ENCODE results near the gene BLVRA. TPM values are rescaled to one million over a fixed set of nuclear protein-coding genes. Genes with fewer than 3 reads are reported as not detected.

BLVRA gene, protein sequence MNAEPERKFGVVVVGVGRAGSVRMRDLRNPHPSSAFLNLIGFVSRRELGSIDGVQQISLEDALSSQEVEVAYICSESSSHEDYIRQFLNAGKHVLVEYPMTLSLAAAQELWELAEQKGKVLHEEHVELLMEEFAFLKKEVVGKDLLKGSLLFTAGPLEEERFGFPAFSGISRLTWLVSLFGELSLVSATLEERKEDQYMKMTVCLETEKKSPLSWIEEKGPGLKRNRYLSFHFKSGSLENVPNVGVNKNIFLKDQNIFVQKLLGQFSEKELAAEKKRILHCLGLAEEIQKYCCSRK
- total RNA-seq = 70.1 and 72.9 TPM in 2 replicates

DNA sequence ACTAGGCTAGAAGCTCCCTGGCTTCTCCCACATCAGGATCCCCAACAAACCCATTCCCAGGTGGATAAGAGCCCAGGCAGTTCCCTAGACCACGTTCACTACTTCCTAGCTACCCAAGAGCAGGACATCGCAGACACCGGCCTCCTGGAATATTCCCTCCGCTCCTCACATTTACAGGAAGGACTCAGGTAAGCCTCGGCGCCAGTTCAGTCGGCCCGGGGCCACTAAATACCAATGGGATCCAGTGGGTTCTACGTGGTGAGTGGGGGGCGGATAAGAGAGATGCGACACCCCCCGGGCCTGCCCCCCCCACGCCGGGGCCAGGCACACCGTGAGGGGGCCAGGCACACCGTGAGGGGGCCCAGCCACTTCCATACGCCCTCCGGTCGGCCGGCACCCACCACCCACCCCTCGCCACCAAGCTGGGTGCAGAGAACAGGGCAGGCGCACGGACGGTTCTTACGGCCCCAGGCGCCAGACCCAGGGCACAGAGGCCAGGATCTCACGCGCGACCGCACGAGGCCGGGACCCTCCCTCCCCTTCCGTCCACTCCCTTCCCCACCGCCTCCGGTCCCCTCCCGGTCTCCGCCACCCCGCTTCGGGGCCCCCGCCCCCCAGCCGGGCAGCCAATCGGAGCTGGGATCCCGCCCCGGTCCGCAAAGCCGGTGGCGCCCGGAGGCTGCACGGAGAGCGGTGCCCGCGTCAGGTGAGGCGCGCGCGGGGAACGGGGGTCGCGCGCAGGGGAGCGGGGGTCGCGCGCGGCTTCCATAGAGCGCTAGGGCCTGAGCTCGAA is at the start of gene BLVRA:
Gene BLVRA, plus strand, starts transcription at position 652 of the 793 bp plus-strand sequence. CDS start 12,479 bp downstream, outside the sequence.

GRCh38 chr7:43729214-43729923 is 29.1 kb upstream of the BLVRA start, which contains the start of gene COA1:
Gene COA1, minus strand, starts transcription at chr7:43729523. Its CDS starts 80,909 bp downstream, at chr7:43648614.

Other genes starting within 250 kb of the BLVRA start
- gene STK17A, start 175.6 kb upstream of the BLVRA start, total RNA-seq = 54.9 and 93.6 TPM in 2 replicates
- gene COA1, start 29.2 kb upstream of the BLVRA start, total RNA-seq = 50.2 and 73.8 TPM in 2 replicates
- gene MRPS24, start 110.8 kb downstream of the BLVRA start, total RNA-seq = 99.5 and 111 TPM in 2 replicates
- gene URGCP, start 147.9 kb downstream of the BLVRA start, total RNA-seq = 35.0 and 38.2 TPM in 2 replicates
- gene UBE2D4, start 167.8 kb downstream of the BLVRA start, total RNA-seq = 4.8 and 5.5 TPM in 2 replicates
- not detected in 2 replicates for gene SPDYE1, start 239.2 kb downstream of the BLVRA start, total RNA-seq